ENCODE data around the gene ACADS.

ACADS gene

GRCh38 chr12:120733574-120733973 is 7.9 kb downstream of the ACADS start:
- DNase-seq, result no peak

GRCh38 chr12:120734210-120734609 is 8.6 kb downstream of the ACADS start:
- DNase-seq, result no peak

- DNase-seq, result no peak
Measured at GRCh38 chr12:120735181-120735580, 9.6 kb downstream of the ACADS start.

GRCh38 chr12:120736404-120737331 is 11.0 kb downstream of the ACADS start:
- DNase-seq, result no peak

GRCh38 chr12:120737557-120738251 is 12.1 kb downstream of the ACADS start:
- DNase-seq, result no peak

- DNase-seq, result no peak
Measured at GRCh38 chr12:120738252-120739030, 12.8 kb downstream of the ACADS start.

- no peak for DNase-seq
Measured at GRCh38 chr12:120739031-120739762, 13.6 kb downstream of the ACADS start.

GRCh38 chr12:120739821-120740613 is 14.4 kb downstream of the ACADS start:
- no peak for DNase-seq

GRCh38 chr12:120740871-120741270 is 15.2 kb downstream of the ACADS start:
- no peak for DNase-seq

GRCh38 chr12:120741476-120742421 is 16.1 kb downstream of the ACADS start:
- no peak for DNase-seq

GRCh38 chr12:120744922-120745493 is 19.4 kb downstream of the ACADS start:
- no peak for DNase-seq

- DNase-seq, result no peak
Measured at GRCh38 chr12:120748242-120748641, 22.6 kb downstream of the ACADS start.

GRCh38 chr12:120749256-120749655 is 23.6 kb downstream of the ACADS start:
- DNase-seq, result no peak

- no peak for DNase-seq
Measured at GRCh38 chr12:120750806-120751205, 25.2 kb downstream of the ACADS start.

- DNase-seq, result no peak
Measured at GRCh38 chr12:120751389-120751788, 25.8 kb downstream of the ACADS start.

GRCh38 chr12:120754792-120755191 is 29.2 kb downstream of the ACADS start:
- DNase-seq, result no peak

- no peak for DNase-seq
Measured at GRCh38 chr12:120755269-120755668, 29.6 kb downstream of the ACADS start.

- DNase-seq, result no peak
Measured at GRCh38 chr12:120757226-120757742, 31.7 kb downstream of the ACADS start.

- no peak for DNase-seq
Measured at GRCh38 chr12:120757949-120758348, 32.3 kb downstream of the ACADS start.

Measured in MV-4-11 (cell line).